GM12878 (cell line): ENCODE results near the gene CDC42BPA.

Experiments
- CBX5 ChIP-seq: sonication (generic); IDR thresholded peaks from 2 replicates; pipeline ENCODE4 v1.6.1; 2016; ENCODE audit warnings: low read depth, moderate library complexity, mild to moderate bottlenecking, inconsistent platforms
- EP300 ChIP-seq, 2 experiments: fragments of 150-350 bp in 1 of 2; IDR thresholded peaks; 2 replicates each; pipeline ENCODE4 v1.6.1; 2011 to 2012; ENCODE audit warnings: low read depth in 2 of 2, low read length in 2 of 2, borderline replicate concordance in 1 of 2, improper control_type of control experiment in 1 of 2, inconsistent platforms in 1 of 2; ENCODE audit not compliant: control insufficient read depth in 1 of 2
- PAX5 ChIP-seq: IDR thresholded peaks from 2 replicates; pipeline ENCODE4 v1.6.1; 2011; ENCODE audit warnings: low read depth, low read length, borderline replicate concordance
- PAX8 ChIP-seq: fragments of 450-650 bp; IDR thresholded peaks from 2 replicates; pipeline ENCODE4 v1.6.1; 2017; ENCODE audit warnings: mild to moderate bottlenecking, moderate library complexity
- POLR2A ChIP-seq: IDR thresholded peaks from 2 replicates; pipeline ENCODE4 v1.6.1; 2011; ENCODE audit warnings: low read depth, mild to moderate bottlenecking, low read length
- SIN3A ChIP-seq: IDR thresholded peaks from 2 replicates; pipeline ENCODE4 v1.6.1; 2012; ENCODE audit warnings: low read depth, low read length, improper control_type of control experiment
- SP1 ChIP-seq: IDR thresholded peaks from one replicate; pipeline ENCODE4 v1.6.1; 2011; ENCODE audit warnings: low read depth, low read length
- SUPT20H ChIP-seq: IDR thresholded peaks from 2 replicates; pipeline ENCODE4 v1.6.1; 2011; ENCODE audit warnings: low read depth, mild to moderate bottlenecking, low read length, moderate library complexity, borderline replicate concordance; ENCODE audit not compliant: control insufficient read depth
- TF ChIP-seq, protein P1 (sequence below), 3 experiments: IDR thresholded peaks in 2 of 3; conservative IDR thresholded peaks in 1 of 3; 2 replicates each; pipeline ENCODE4 v1.5.1; 2011; ENCODE audit warnings: low read depth in 3 of 3, low read length in 3 of 3, mild to moderate bottlenecking in 3 of 3, control low read depth in 2 of 3, moderate library complexity in 2 of 3, inconsistent platforms in 1 of 3, mixed read lengths in 1 of 3; ENCODE audit not compliant: control insufficient read depth in 2 of 3, insufficient read depth in 1 of 3; ENCODE audit errors: extremely low read depth in 1 of 3

DNA sequence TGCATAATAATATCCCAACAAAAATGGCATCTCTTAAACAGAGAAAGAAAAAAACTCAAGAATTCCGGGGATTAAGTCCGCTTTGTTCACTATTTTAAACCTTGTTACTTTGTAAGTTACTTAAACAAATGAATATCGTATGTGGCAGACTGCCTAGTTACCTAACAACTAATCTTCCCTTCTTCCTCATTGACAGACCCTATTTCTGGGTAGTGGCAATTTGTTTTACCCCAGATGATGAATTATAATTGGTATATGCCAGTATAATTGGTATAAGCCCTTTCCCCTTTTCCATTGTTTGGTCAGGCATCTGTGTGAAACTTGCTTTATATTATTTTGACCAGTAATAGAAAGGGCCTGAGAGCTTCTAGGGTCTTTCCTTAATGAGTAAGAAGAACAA lies 52.4 kb downstream of the CDC42BPA start:
- TF ChIP-seq SP1 (no peak), CBX5 (no peak), PAX5 (no peak), POLR2A (no peak), SIN3A (no peak), EP300 (IDR thresholded peaks at IDR 0.05; ENCODE audit: borderline replicate concordance in 1 of 2, control insufficient read depth in 1 of 2, low read depth in 2 of 2, low read length in 2 of 2) (no peak), PAX8 (no peak), SUPT20H (no peak)
- TF ChIP-seq, protein P1, sequence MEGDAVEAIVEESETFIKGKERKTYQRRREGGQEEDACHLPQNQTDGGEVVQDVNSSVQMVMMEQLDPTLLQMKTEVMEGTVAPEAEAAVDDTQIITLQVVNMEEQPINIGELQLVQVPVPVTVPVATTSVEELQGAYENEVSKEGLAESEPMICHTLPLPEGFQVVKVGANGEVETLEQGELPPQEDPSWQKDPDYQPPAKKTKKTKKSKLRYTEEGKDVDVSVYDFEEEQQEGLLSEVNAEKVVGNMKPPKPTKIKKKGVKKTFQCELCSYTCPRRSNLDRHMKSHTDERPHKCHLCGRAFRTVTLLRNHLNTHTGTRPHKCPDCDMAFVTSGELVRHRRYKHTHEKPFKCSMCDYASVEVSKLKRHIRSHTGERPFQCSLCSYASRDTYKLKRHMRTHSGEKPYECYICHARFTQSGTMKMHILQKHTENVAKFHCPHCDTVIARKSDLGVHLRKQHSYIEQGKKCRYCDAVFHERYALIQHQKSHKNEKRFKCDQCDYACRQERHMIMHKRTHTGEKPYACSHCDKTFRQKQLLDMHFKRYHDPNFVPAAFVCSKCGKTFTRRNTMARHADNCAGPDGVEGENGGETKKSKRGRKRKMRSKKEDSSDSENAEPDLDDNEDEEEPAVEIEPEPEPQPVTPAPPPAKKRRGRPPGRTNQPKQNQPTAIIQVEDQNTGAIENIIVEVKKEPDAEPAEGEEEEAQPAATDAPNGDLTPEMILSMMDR (IDR thresholded peaks at IDR 0.05 in 2 of 3, conservative IDR thresholded peaks at IDR 0.05 in 1 of 3; ENCODE audit: control insufficient read depth in 2 of 3, extremely low read depth in 1 of 3, insufficient read depth in 1 of 3, low read depth in 3 of 3, low read length in 3 of 3) = no peak
